ENCODE data around the gene SLIT3.
A peak's percentile ranks its signal among the peaks of the same experiment; 100 is the strongest.

The SLIT3 gene

DNA sequence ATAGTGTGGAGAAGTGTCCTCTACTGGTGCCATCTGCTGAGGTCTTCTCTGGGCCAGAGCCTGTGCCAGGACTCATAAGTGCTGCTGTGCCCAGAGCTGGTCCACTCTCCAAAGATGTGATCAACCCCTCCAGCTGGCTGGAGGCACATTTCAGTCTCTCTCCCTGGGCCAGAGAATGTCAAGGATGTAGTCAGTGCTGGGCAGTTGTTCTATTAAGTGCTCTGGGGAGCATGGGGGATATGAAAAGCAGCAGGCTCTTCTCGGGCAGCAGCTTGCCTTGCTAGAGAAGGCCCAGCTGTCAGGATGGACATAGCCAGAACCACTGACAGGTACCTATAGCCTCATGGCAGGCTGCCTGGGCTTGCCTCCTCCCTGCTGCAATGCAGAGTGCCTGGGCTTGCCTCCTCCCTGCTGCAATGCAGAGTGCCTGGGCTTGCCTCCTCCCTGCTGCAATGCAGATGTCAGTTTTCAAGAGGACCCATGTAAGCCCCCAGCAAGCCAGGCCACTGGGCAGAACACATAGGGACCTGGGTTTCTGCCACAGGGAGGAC is 564.6 kb downstream of the SLIT3 start:
- DNase-seq (ENCODE audit: low spot score) = no peak

DNA sequence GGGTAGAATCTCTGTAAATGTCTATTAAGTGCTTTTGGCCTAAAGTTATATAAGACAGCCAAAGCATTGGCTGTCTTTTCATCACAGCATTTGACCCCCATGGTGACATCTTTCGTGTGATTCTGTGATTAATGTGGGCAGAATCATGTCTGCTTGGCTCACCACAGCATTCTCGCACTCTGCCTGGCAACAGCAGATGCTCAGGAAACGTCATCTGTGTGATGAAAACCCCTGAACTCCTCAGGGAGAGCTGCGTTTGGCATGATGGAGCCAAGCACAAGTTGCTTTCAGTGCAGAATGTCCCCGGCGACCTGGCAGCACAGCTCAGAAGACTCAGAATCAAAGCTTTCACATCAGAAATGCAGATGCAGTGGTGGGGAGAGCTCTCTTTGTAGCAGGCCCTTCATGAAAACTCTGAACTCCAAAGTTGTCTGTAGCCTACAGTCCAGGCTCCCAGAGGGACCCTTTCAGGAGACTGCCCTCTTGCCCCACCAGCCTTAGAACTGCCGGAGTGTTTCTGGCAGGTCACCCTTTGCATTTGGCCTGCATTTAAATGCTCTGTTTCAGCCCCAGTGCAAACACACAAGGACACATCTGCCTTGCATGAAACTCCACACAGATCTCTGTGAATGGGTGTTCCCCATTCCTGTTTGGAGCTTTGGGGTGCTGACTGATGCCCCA is 566.2 kb downstream of the SLIT3 start:
- DNase-seq (ENCODE audit: low spot score) = no peak

- DNase-seq (ENCODE audit: low spot score) = no peak
Observed at GRCh38 chr5:168734119-168734518, 566.8 kb downstream of the SLIT3 start.

DNA sequence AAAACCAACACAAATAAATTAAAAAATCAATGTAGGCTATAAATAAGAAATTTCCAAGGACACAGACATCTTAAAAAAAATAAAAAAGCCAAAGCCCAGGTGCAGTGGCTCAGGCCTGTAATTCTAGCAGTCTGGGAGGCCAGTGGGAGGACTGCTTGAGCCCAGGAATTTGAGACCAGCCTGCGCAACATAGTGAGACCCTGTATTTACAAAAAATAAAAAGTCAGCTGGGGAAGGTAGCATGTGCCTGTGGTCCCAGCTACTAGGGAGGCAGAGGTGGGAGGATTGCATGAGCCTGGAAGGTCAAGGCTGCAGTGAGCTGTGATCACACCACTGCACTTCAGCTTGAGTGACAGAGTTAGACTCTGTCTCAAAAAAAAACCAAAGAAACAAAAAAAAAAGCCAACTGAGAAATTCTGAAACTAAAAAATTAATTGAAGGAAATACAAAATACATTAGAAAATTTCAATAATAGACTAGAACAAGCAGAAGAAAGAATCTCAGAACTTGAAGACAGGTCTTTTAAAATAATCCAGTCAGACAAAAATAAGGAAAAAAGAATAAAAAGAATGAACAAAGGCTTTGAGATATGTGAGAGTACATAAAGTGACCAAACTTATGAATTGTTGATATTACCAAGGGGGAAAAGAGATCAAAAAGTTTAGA is 572.3 kb downstream of the SLIT3 start:
- DNase-seq (ENCODE audit: low spot score) = no peak

DNA sequence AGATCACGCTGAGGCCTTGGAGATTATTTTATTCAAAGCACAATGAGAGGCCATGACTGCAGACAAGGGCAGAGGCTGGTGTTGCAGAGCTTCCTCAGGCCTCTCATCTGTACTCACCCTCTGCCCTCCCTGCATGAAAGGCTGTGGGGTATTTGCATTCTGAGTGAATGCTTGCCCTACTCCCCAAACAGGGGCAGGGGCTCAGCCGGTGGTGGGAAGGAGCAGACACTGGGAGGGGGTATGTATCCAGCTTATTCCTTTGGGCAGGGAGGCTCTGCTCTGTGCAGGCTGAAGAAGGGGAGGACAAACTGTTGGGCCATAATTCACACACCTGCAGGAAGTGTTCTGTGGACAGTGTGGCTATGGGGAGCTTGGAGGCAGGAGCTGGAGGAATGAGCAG is 573.4 kb downstream of the SLIT3 start:
- no peak for DNase-seq (ENCODE audit: low spot score)

DNA sequence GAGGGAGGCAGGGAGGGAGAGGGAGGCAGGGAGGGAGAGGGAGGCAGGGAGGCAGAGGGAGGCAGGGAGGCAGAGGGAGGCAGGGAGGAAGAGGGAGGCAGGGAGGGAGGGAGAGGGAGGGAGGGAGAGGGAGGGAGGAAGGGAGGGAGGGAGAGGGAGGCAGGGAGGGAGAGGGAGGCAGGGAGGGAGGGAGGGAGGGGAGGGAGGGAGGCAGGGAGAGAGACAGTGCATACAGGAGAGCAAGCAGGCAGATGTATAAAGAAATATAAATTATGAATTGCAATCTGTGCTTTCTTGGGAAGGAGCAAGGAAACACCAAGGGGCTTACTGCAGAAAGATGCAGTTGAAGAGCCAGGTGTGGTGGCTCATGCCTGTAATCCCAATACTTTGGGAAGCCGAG is 574.6 kb downstream of the SLIT3 start:
- no peak for DNase-seq (ENCODE audit: low spot score)

- no peak for DNase-seq (ENCODE audit: low spot score)
Observed at GRCh38 chr5:168724227-168724626, 576.7 kb downstream of the SLIT3 start.

DNA sequence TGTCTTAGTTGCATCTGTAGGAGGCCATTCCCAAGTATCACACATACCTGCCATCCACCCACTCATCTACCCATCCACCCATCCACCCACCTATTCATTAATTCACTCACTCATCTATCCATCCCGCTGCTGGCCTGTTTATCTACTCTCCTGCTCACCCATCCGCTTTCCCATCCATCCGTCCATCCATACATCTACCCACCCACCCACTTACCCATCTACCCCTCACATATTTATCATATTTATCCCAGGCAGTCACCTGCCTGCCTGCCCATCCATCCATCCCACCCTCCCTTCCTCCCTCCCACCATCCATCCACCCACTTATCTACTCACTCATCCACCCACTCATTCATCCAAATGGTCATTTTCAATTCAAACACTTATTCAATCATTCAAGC is 577.9 kb downstream of the SLIT3 start:
- no peak for DNase-seq (ENCODE audit: low spot score)

DNA sequence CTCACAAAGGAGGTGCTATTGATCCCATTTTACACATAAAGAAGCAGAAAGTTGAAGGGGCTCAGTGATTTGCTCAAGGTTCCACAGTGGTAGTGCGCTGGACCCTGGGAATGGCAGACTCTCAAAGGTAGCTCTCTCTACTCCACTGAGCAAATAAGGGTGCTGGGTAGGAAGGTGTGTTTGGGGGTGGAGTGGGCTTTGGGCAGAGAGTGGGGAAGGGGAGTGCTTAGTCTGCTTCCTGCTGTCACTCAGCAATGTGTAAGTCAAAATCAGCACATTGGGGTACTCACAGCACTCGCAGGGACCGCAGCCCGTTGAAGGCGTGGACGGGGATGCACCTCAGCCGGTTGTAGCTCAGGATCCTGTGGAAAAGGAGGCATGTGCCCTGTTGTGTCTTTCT is 579.0 kb downstream of the SLIT3 start:
- DNase-seq (ENCODE audit: low spot score) = no peak

DNA sequence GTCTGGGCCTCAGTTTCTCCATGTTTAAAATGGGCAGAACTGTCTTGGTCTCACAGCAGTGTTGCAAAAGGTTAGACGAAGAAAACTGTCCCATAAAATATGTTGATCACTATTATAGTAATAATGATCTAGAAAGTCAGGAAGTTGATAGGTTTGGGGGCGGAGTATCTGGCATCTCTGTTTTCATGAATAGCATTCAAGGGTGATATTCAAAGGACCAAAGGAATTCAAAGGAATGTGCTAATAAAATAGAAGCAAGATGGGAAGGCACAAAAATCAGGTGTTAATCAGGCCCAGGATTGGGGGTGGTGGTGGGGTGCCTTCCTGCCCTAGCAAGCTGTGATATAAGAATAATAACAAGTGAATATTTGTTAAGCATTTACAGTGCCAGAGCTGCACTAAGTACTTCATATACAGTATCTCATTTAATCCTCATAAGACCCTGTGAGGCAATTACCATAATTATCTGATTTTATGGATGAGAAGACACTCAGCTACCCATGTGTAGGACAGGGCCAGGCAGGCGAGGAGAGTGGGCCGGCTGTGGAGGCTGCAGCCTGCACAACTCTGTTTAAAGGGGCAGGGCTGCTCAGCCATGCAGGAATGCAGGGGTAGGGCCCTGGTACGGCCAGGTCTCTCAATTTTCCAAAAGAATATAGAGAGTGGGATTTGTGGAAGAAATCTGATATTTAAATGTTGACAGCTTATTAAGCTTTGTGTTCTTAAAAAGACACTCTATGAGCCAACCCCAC is 579.8 kb downstream of the SLIT3 start:
- no peak for DNase-seq (ENCODE audit: low spot score)

DNA sequence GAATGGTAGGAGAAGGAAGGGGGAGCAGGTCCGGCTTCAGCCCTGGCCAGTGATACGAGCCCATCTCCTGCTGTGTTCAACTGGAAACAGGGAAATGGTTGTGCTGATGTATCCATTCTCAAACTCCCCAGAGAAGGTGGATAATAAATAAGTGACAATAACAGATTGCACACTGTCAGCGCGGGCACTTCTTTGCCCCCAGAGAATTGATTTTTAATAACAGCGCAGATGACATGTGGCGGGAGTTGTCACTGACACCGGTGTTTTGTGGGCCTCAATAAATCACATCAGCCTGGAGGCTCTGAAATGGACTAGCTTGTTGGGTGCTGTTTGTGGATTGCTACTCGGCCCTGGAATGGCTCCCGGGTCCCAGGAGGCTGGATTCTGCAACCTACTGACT is 580.4 kb downstream of the SLIT3 start:
- DNase-seq (ENCODE audit: low spot score) = no peak

DNA sequence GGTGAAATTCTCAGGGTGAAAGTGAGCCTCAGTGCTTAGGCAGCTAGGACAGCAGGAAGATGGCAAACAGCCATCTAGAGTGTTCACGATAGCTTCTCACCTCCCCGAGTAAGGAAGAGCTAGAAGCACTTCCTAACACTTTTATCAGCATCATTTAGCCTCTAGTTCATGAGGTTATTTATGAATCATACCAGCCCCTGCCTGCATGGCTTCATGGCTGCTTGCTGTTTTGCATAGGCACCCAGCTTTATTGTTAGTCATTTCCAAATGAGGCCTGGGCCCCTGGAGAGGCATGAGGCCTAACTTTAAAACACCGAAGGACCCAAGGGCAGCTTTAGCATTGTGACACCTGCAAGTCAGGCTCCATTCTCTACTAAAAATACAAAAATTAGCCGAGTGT is 586.9 kb downstream of the SLIT3 start:
- no peak for DNase-seq (ENCODE audit: low spot score)

- DNase-seq (ENCODE audit: low spot score) = no peak
Observed at GRCh38 chr5:168713051-168713450, 587.9 kb downstream of the SLIT3 start.

DNA sequence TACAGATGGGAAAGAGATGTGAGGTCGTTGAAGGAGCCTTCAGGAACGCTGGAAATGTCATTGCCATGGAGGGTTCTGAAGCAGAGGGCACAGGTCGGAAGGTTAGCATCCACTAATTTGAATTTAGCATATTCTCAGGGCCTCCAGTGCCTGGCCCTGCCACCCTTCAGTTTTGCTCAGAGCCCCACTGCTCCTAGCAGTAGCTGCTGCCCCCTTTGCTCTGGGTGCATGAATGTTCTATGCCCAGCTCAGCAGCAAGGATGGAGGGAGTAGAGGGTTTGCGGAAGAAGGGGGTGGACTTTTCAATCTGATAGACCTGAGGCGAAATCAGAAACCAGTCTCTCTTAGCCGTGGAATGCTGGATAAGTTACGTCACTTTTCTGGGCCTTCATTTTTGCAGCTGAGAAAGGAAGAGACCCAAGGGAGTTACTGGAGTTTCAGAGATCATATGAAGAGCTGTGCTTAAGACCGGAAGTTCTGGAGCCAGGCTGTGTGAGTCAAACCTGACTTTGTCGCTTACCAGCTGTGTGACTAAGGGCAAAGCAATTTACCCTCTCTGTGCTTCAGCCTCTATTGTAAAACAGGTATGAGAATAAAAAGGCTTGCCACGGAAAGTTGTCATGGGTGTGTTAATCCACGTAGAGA is 588.5 kb downstream of the SLIT3 start:
- DNase-seq (ENCODE audit: low spot score) = no peak

GRCh38 chr5:168710706-168711105 is 590.2 kb downstream of the SLIT3 start:
- no peak for DNase-seq (ENCODE audit: low spot score)

DNA sequence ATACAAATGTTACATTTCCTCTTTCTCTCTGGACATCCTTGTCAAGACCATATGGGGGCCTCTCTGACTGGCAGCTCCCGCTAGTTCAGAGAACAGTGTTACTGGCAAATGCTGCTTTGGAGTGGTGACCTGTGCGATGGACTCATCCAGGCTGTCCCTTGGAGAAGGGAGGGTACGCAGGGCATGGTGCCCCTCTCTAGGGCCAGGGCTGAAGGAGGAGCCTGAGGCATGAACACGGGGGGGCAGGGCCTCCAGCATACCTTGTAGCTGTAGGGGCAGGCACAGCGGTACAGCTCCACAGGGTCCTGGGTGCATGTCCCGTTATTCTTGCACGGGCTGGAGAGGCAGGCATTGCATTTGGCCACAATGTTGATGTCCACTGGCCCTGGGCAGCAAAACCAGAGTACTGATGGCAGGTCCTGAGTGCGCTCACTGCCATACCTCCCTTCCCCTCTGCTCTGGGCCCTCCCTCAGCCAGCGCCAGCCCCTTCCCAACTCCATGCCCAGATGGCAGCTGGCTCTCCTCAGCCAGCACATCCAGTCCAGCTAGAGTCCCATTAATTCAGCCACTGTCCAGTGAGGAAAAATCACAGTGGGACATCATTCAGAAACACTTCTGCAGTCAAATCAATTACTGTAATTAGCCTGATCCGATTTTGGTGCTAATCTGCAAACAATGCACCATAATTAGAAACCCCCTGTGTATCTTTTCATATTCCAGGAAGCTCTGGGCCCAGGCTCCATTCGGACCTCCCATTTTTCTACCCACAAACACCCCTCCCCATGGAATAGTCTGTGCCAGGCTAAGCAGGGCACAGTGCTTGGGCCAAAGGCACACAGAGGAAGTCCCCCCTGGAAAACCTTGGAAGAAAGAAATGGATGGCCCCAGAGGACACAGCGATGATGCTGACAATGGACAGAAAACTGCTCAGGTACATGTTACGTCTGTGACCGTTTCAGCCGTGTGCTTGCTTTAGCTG is 592.9 kb downstream of the SLIT3 start:
- no peak for DNase-seq (ENCODE audit: low spot score)

- peak; percentile 41 for DNase-seq (ENCODE audit: low spot score)
Observed at GRCh38 chr5:168706655-168707069, 594.3 kb downstream of the SLIT3 start.

- no peak for DNase-seq (ENCODE audit: low spot score)
Observed at GRCh38 chr5:168705321-168705720, 595.6 kb downstream of the SLIT3 start.

DNA sequence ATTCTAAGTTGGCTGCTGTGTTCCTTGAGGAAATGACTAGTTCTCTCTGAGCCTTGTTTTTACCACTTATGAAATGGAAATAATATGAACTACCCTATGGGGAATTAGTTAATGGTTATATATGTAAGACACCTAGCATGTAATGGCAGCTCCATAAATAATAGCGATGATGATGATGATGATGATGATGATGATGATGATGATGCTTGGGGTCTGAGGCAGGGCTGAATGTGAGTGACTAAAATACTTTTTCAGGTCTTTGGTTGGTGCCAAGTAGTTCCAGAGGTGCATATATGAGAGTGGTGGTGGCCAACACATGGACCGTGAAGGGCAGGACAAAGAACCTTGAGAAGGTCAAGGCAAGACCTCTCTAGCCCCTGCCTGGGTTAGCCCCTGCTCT is 598.4 kb downstream of the SLIT3 start:
- DNase-seq (ENCODE audit: low spot score) = no peak

DNA sequence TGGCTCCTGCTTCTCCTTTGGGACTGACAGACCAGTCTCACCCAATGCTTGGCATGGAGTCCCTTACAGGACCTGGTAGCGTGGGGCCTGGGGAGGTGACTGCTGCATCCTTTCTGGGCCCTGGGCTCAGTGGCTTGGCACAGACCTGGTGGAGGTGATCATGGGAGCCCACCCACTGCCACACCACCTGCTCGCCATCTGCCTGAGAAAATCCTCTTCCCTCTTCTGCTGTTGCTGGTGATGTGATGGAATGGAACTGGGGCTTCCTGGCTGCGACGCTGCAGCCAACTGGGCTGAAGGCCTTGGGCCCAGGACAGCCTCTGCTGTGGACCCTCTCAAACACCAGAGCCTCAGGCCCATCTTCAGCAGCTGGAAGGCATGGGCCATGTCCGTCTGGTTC is 599.3 kb downstream of the SLIT3 start:
- DNase-seq (ENCODE audit: low spot score) = no peak

- no peak for DNase-seq (ENCODE audit: low spot score)
Observed at GRCh38 chr5:168699002-168699401, 601.9 kb downstream of the SLIT3 start.
